Measurements from ENCODE around the gene IFT52.

IFT52 gene

DNA sequence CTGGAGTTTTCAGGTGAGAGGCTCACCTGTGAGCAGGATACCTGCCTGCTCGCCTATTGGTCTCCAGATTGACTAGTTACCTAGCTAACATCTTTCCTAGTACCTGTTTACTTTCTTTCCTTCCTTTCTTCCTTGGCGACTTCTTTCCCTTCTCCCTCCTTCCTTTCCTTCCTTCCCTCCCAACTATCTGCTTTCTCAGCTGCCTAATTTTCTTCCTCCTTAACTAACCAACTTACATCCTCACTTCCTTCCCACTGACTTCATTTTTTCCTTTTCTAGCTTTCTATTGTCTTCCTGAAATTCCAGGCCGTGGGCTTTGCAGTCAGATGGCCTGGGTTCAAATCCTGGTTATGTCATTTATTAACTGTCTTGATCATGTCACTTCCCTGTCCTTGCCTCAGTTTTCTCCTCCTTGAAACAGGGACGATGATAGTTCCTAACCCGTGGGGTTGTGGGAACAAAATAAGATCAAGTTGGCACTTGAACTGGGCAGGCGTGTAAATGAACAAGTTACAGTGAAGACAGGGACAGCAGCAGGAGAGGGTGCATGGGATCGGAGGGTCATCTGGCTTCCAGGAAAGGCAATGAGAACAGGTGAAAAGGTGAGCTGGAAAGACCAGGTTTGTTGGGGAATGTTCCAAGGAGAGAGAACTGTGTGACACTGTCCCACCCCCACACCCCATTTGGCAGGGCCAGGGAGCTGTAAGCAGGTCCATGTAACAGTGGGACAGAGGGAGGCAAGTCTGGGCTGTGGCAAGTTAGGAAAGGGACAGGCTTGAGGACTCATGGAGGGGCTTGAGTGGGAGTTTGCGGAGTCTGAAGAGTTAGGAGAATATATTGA, 31.4 kb upstream of the IFT52 start:
- in situ Hi-C loops (cut with MboI; ENCODE audit: low sequenced_read_pairs, unreplicated experiment) = no loop called here
- no peak for TF ChIP-seq CTCF (IDR thresholded peaks at IDR 0.05; ENCODE audit: borderline replicate concordance, control extremely low read depth, extremely low read depth, insufficient read depth, missing control alignments)
- DNase-seq (ENCODE audit: low spot score) = no peak

- TF ChIP-seq CTCF (IDR thresholded peaks at IDR 0.05; ENCODE audit: borderline replicate concordance, control extremely low read depth, extremely low read depth, insufficient read depth, missing control alignments) = no peak
- in situ Hi-C loops (cut with MboI; ENCODE audit: low sequenced_read_pairs, unreplicated experiment) = no loop called here
- no peak for DNase-seq (ENCODE audit: low spot score)
These were observed 29.8 kb upstream of the IFT52 start for GRCh38 chr20:43560974-43561373.

GRCh38 chr20:43563429-43563828, 27.3 kb upstream of the IFT52 start:
- in situ Hi-C loops (cut with MboI; ENCODE audit: low sequenced_read_pairs, unreplicated experiment) = no loop called here
- DNase-seq (ENCODE audit: low spot score) = no peak
- no peak for TF ChIP-seq CTCF (IDR thresholded peaks at IDR 0.05; ENCODE audit: borderline replicate concordance, control extremely low read depth, extremely low read depth, insufficient read depth, missing control alignments)

DNA sequence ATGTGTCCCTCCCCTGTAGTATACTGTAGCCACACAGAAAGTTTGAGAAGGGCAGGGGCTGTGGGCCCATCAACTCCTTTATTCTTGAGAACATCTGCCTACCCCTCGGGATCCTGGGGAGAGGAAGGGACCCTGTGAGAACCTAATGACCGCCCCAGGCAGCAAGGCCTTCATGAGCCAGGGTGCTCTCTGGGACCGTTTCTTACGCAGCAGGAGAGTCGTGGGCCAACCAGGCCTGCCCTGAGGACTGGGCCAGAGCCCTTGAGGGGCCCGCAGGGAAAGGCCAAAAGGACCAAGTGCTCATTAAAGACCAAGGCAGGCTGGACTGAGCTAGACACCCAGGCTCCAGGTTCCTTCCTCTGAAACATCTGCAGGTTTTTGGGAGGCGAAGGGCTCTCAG, 26.7 kb upstream of the IFT52 start:
- in situ Hi-C loops (cut with MboI; ENCODE audit: low sequenced_read_pairs, unreplicated experiment) = no loop called here
- no peak for TF ChIP-seq CTCF (IDR thresholded peaks at IDR 0.05; ENCODE audit: borderline replicate concordance, control extremely low read depth, extremely low read depth, insufficient read depth, missing control alignments)
- no peak for DNase-seq (ENCODE audit: low spot score)

GRCh38 chr20:43564455-43564854, 26.3 kb upstream of the IFT52 start:
- no peak for DNase-seq (ENCODE audit: low spot score)
- in situ Hi-C loops (cut with MboI; ENCODE audit: low sequenced_read_pairs, unreplicated experiment) = no loop called here
- no peak for TF ChIP-seq CTCF (IDR thresholded peaks at IDR 0.05; ENCODE audit: borderline replicate concordance, control extremely low read depth, extremely low read depth, insufficient read depth, missing control alignments)

GRCh38 chr20:43564993-43565757, 25.6 kb upstream of the IFT52 start:
- in situ Hi-C loops (cut with MboI; ENCODE audit: low sequenced_read_pairs, unreplicated experiment) = no loop called here
- no peak for TF ChIP-seq CTCF (IDR thresholded peaks at IDR 0.05; ENCODE audit: borderline replicate concordance, control extremely low read depth, extremely low read depth, insufficient read depth, missing control alignments)
- DNase-seq (ENCODE audit: low spot score) = no peak

Data from GM13976 (cell line).